Mucosa of gallbladder (tissue), 1 donor: ENCODE results near the gene MCUB. TPM values are rescaled to one million over a fixed set of nuclear protein-coding genes. Genes with fewer than 3 reads are reported as not detected.
"Not testable (repeated sequence)": the region's sequence is repeated elsewhere in the genome, so short reads cannot be mapped to it uniquely, and the experiment has no call there.

Source experiments
- DNase-seq: peaks from one replicate; pipeline ENCODE4 v3.0.0-alpha.2; 2020; ENCODE audit warnings: low spot score
- total RNA-seq: library from RNA; stranded (reverse); gene quantifications from one replicate; pipeline ENCODE4 v1.2.1, GENCODE V29; 2021
- donor health status: DM: no; HTN: no; CAD: no.

Gene MCUB, protein sequence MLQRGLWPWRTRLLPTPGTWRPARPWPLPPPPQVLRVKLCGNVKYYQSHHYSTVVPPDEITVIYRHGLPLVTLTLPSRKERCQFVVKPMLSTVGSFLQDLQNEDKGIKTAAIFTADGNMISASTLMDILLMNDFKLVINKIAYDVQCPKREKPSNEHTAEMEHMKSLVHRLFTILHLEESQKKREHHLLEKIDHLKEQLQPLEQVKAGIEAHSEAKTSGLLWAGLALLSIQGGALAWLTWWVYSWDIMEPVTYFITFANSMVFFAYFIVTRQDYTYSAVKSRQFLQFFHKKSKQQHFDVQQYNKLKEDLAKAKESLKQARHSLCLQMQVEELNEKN
- total RNA-seq: 11.0 TPM

DNA sequence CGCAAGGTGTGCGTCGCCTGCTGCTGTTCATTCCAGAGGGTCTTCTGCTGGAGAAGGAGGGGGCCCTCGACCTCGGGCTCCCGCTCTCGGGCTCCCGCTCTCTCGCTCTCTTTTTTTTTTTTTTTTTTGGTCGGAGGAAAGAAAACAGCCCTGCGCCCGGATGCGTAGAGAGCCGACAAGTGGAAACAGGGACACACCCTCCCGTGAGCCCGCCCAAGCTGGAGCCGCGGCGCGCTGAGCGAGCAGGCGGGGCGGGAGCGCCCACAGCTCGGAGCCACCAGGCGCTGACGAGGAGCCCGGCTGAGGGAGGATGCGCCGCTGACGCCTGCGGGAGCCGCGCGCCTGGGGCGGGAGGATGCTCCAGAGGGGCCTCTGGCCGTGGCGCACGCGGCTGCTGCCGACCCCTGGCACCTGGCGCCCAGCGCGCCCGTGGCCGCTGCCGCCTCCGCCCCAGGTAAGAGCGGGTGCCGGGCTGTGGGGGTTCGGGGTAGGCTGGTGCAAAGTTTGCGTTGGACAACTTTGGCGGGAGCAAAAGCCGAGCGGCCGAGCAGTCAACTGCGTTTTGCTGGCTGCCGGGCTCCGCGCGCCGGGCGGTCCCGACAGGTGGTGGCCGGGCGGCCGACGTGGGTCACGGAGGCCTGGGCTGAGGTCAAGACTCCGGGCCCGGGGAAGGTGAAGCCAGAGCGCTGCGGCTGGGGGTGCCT lies at the start of gene MCUB:
TSS of gene MCUB (plus strand) at position 264 of the 704 bp plus-strand sequence. CDS start at position 356, 92 bp downstream.
- DNase-seq: peak; percentile 90

DNA sequence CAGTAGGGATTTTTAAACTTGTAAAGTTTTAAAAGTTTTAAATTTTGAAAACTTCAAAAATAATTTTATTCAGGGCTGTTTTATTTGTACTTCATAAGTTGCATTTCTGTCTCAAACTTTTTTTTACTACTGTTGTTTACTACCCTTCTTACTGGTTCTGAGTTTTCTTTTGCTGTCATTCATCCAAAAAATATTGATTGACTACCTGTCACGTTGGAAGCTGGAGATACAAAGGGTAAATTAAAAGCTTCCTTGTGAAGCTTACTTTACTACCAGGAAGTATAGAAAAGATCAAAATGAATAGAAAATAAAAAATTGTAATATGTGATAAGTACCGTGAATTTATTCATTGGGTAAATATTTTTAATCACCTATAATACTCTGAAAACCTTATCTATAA lies 49.4 kb upstream of the MCUB start:
- DNase-seq: no peak

- no peak for DNase-seq
These were observed 48.6 kb upstream of the MCUB start for GRCh38 chr4:109511414-109511813.

DNA sequence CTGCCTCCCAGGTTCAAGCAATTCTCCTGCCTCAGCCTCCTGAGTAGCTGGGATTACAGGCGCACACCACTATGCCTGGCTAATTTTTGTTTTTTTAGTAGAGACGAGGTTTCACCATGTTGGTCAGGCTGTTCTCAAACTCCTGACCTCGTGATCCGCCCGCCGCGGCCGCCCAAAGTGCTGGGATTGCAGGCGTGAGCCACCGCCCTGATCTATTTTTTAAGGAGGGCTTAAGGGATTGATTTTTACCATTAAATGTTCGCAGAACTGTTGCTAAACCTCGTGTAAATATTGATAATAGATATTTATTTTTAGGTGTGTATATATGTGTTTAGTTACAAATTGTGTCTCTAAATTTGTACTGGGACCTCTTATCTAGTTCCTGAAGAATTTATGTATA lies 46.7 kb upstream of the MCUB start:
- not testable (repeated sequence) for DNase-seq

GRCh38 chr4:109532182-109532581 lies 27.9 kb upstream of the MCUB start:
- no peak for DNase-seq

GRCh38 chr4:109545401-109545800 lies 14.6 kb upstream of the MCUB start:
- no peak for DNase-seq

GRCh38 chr4:109547394-109547793 lies 12.7 kb upstream of the MCUB start:
- no peak for DNase-seq

DNA sequence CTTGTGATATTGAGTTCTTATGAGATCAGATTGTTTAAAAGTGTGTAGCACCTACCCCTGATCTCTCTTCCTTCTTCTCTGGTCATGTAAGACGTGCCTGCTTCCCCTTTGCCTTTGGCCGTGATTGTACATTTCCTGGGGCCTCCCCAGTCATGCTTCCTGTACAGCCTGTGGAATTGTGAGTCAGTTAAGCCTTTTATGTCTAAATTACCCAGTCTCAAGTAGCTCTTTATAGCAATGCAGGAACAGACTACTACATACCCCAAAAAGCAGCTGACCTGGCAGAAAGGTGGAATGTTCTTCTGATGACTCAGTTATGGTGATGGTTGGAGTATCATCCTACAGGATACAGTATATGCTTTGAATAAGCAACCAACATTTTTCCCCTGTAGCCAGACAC lies 11.4 kb upstream of the MCUB start:
- no peak for DNase-seq

GRCh38 chr4:109552237-109552636 lies 7.8 kb upstream of the MCUB start:
- DNase-seq: no peak

DNA sequence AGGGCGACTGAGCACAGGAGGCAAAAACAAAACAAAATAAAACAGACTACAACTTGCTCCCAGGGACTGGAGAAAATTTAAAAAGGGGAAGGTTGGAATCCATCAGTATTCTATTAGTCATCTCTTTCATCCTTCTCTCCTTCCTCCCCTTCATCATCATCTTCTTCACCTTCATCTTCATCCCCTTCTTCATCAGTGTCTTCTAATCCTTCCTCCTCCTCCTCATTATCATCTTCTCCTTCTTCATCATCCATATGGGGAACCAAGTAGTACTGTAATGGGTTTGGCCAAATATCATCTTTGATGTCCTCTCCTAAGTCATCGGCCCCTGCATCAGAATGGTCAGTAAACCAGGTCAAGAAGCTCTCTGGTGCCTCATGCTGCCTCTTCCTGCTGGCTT lies 6.9 kb upstream of the MCUB start:
- DNase-seq: no peak

- DNase-seq: no peak
These were observed 5.1 kb upstream of the MCUB start for GRCh38 chr4:109554971-109555370.

DNA sequence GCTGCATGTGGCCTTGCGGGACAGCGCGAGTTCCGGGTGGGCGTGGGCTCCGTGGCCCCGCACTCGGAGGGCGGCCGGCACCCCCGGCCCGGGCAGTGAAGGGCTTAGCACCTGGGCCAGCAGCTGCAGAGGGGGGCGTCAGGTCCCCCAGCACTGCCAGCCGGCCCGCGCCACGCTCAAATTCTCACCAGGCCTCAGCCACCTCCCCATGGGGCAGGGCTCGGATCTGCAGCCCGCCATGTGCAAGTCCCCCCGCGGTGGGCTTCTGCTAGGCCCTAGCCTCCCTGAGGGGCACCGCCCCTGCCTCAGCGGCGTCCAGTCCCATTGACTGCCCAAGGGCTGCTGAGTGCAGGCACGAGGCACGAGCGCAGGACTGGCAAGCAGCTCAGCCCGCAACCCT lies 2.6 kb upstream of the MCUB start:
- DNase-seq: no peak

GRCh38 chr4:109558095-109558494 lies 2.0 kb upstream of the MCUB start:
- DNase-seq: not testable (repeated sequence)

DNA sequence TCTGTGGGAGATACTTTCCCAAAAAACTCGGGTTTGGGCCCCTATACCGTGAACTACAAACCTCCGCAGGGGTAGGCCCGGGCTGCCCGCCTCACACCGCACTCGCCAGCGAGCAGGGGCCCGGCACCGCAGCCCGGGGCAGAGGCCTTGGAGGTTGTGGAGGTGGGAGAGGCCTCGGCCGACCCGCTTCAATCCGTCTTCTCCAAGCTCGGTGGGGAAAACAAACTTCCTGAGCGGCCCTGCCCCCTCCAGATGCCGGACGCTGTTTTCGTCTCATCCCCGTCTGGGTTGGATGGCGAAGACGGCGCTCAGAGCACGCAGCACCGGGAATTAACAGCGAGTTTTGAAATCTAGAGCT lies 442 bp upstream of the MCUB start:
- peak; percentile 11 for DNase-seq

GRCh38 chr4:109560687-109561461 lies 828 bp downstream of the MCUB start:
- DNase-seq: peak; percentile 14

GRCh38 chr4:109562457-109563239 lies 2.6 kb downstream of the MCUB start:
- DNase-seq: no peak

GRCh38 chr4:109571494-109571893 lies 11.4 kb downstream of the MCUB start:
- DNase-seq: no peak

DNA sequence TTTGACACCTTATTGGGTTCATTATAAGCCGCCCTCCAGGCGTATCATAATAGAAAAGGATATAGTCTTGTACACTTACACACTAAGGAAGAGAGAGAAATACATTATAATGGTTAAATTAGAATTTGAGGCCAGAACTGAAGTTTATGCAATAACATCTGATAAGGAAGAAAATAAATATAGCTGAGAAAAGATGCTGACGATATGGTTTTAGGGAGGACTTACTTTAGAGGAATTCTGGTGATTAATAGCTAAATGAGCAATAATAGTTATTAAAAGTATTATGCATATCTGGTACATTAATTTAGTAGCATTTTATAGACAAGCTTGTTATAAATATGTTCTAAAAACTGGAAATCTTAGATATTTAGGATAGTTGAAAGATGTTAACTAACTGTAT lies 12.1 kb downstream of the MCUB start:
- DNase-seq: no peak

DNA sequence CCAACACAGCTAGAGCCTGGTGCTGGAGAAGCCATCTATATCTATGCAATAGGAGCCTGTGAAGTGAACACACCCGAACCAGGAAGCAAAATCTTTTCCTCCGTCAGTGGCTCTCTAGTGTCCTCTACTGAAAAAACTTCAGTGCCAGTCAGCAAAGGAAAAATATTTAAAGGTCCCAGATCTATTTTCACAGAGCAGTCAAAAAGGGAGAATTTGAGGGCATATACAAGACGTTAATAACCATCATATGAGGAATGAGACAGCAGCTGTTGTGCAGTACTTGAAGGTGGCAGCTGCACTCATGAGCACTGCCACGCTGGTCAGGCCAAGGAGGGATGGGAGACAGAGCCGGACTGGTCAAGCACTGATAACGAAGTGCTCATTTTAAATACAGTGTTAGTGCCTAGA lies 14.4 kb downstream of the MCUB start:
- DNase-seq: no peak

DNA sequence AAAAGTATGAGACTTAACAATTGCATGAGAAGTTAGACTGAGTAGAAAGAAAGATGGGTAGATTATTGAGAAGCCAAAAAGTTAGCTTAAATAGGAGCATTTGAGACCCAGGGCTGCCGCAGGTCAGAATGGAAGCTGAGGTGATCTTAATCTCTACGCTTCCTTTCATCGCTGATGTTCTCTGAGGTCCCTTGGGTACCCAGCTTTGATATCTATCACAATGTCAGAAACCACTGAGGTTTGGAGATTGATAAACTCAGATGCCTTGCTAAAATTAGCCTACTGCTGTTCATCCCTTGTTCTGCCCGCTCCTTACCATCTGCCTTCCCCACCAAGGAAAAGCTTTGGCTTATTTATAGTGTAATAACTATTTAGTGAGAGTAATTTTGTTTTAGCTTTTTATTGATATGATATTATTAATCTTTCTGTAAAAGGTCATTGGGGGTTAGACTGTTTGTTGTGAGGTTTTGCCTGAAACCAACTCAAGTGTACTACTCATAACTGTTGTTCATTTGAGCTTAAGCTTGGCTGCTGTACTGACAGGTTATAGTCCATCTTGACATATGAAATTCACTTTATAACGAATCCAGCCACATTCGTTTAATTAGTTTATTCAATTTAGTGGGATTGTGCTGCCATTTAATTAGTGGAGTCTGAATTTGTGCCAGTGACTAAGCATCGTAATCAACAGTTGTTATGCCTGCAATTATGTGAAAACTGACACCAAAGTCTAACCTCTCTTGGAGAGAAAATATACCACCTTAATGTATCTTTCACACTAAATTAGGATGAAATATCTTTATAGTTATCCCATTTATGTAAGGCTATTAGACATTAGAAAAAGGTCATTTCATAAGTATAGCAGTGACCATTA lies 15.1 kb downstream of the MCUB start:
- DNase-seq: no peak

GRCh38 chr4:109576462-109576861 lies 16.4 kb downstream of the MCUB start:
- no peak for DNase-seq
